Activated CD4-positive, alpha-beta memory T cell treated with anti-CD3 and anti-CD28 coated beads for 36 hours (primary cell): Measurements from ENCODE around the gene KIF26B. TPM values are rescaled to one million over a fixed set of nuclear protein-coding genes. Genes with fewer than 3 reads are reported as not detected.
"Not testable (repeated sequence)": the region's sequence is repeated elsewhere in the genome, so short reads cannot be mapped to it uniquely, and the experiment has no call there.

Experiments used
- CTCF ChIA-PET: fragments of 350-600 bp; sonication (Branson Sonifier 250); formaldehyde crosslinking; loops from one replicate; lab custom pipeline; 2021; ENCODE audit warnings: antibody characterized with exemption, inconsistent platforms; lab: Charles Lee
- POLR2A ChIA-PET: fragments of 350-600 bp; sonication (Branson Sonifier 250); formaldehyde crosslinking; loops from one replicate; lab custom pipeline; 2021; ENCODE audit warnings: antibody characterized with exemption; lab: Charles Lee
- DNase-seq: peaks from one replicate; pipeline ENCODE4 v3.0.0-alpha.2; 2020
- H3K27ac Mint-ChIP-seq: one replicate; pipeline ENCODE4 v1.8.0; 2021; ENCODE audit warnings: mixed read lengths
- H3K27me3 Mint-ChIP-seq: one replicate; pipeline ENCODE4 v1.8.0; 2021; ENCODE audit warnings: mixed read lengths
- H3K36me3 Mint-ChIP-seq: one replicate; pipeline ENCODE4 v1.8.0; 2021; ENCODE audit warnings: mixed read lengths
- H3K4me1 Mint-ChIP-seq: one replicate; pipeline ENCODE4 v1.8.0; 2021; ENCODE audit warnings: low read depth, mixed read lengths
- H3K4me3 Mint-ChIP-seq: one replicate; pipeline ENCODE4 v1.8.0; 2021; ENCODE audit warnings: mild to moderate bottlenecking, mixed read lengths
- H3K9me3 Mint-ChIP-seq: one replicate; pipeline ENCODE4 v1.8.0; 2021; ENCODE audit warnings: mixed read lengths
- intact Hi-C: fragments of 100-400 bp; cut with micrococcal nuclease; formaldehyde crosslinking; loops from one replicate; pipeline ENCODE4 v1.15.1; 2023
- total RNA-seq, 2 experiments: library from RNA; stranded (reverse); gene quantifications; one replicate each; pipeline ENCODE4 v1.2.3, GENCODE V29; 2021

KIF26B gene
- total RNA-seq, 2 experiments from 2014 or later: not detected

GRCh38 chr1:245327360-245327759 lies 172.6 kb downstream of the KIF26B start:
- no peaks in the 10 kb centered on the region for H3K36me3 Mint-ChIP-seq
- DNase-seq: no peak
- peaks cover 7% of the 10 kb centered on the region for H3K27me3 Mint-ChIP-seq
- no peaks in the 10 kb centered on the region for H3K4me1 Mint-ChIP-seq
- ChIA-PET CTCF (no interaction called here), POLR2A (no interaction called here)
- no peaks in the 10 kb centered on the region for H3K9me3 Mint-ChIP-seq
- no peak overlapping the region for H3K4me3 Mint-ChIP-seq
- no peak overlapping the region for H3K27ac Mint-ChIP-seq
- intact Hi-C loops: no loop called here

- POLR2A ChIA-PET: no interaction called here
- Mint-ChIP-seq H3K9me3 (no peaks in the 10 kb centered on the region), H3K4me3 (no peak overlapping the region), H3K36me3 (no peaks in the 10 kb centered on the region), H3K4me1 (no peaks in the 10 kb centered on the region), H3K27me3 (peaks cover 7% of the 10 kb centered on the region), H3K27ac (no peak overlapping the region)
- DNase-seq: no peak
- CTCF ChIA-PET: no interaction called here
- intact Hi-C loops: no loop called here
These were observed 173.1 kb downstream of the KIF26B start for GRCh38 chr1:245327842-245328241.

- Mint-ChIP-seq H3K4me1 (no peaks in the 10 kb centered on the region), H3K36me3 (no peaks in the 10 kb centered on the region), H3K4me3 (no peak overlapping the region), H3K27me3 (peaks cover 5% of the 10 kb centered on the region), H3K9me3 (no peaks in the 10 kb centered on the region), H3K27ac (no peak overlapping the region)
- ChIA-PET CTCF (no interaction called here), POLR2A (no interaction called here)
- intact Hi-C loops: no loop called here
- no peak for DNase-seq
These were observed 176.2 kb downstream of the KIF26B start for GRCh38 chr1:245330951-245331350.

- CTCF ChIA-PET: no interaction called here
- H3K36me3 Mint-ChIP-seq: no peaks in the 10 kb centered on the region
These were observed 177.3 kb downstream of the KIF26B start for GRCh38 chr1:245332085-245332484.

GRCh38 chr1:245332513-245332912 lies 177.7 kb downstream of the KIF26B start:
- H3K27ac Mint-ChIP-seq: no peak overlapping the region
- peak; percentile 49 for DNase-seq
- intact Hi-C loops: no loop called here

More at GRCh38 chr1:245332085-245332484, 177.3 kb downstream of the KIF26B start:
- no peaks in the 10 kb centered on the region for H3K4me1 Mint-ChIP-seq
- H3K27me3 Mint-ChIP-seq: peaks cover 5% of the 10 kb centered on the region
- H3K4me3 Mint-ChIP-seq: no peak overlapping the region
- POLR2A ChIA-PET: no interaction called here
- no peak for DNase-seq
- H3K27ac Mint-ChIP-seq: no peak overlapping the region
- intact Hi-C loops: no loop called here
- H3K9me3 Mint-ChIP-seq: no peaks in the 10 kb centered on the region

GRCh38 chr1:245334235-245334634 lies 179.4 kb downstream of the KIF26B start:
- intact Hi-C loops: no loop called here
- no peaks in the 10 kb centered on the region for H3K9me3 Mint-ChIP-seq
- H3K4me3 Mint-ChIP-seq: no peak overlapping the region
- no peak for DNase-seq
- peaks cover 3% of the 10 kb centered on the region for H3K4me1 Mint-ChIP-seq
- H3K36me3 Mint-ChIP-seq: no peaks in the 10 kb centered on the region
- H3K27me3 Mint-ChIP-seq: peaks cover 5% of the 10 kb centered on the region
- CTCF ChIA-PET: no interaction called here
- POLR2A ChIA-PET: no interaction called here
- no peak overlapping the region for H3K27ac Mint-ChIP-seq

More at GRCh38 chr1:245332513-245332912, 177.7 kb downstream of the KIF26B start:
- Mint-ChIP-seq H3K4me3 (no peak overlapping the region), H3K36me3 (no peaks in the 10 kb centered on the region), H3K27me3 (peaks cover 5% of the 10 kb centered on the region), H3K4me1 (no peaks in the 10 kb centered on the region), H3K9me3 (no peaks in the 10 kb centered on the region)
- CTCF ChIA-PET: no interaction called here
- POLR2A ChIA-PET: no interaction called here

- H3K27me3 Mint-ChIP-seq: peaks cover 2% of the 10 kb centered on the region
- no peak overlapping the region for H3K4me3 Mint-ChIP-seq
- H3K27ac Mint-ChIP-seq: no peak overlapping the region
- DNase-seq: no peak
- H3K4me1 Mint-ChIP-seq: peaks cover 3% of the 10 kb centered on the region
- no peaks in the 10 kb centered on the region for H3K36me3 Mint-ChIP-seq
- intact Hi-C loops: no loop called here
- POLR2A ChIA-PET: no interaction called here
- no peaks in the 10 kb centered on the region for H3K9me3 Mint-ChIP-seq
- CTCF ChIA-PET: no interaction called here
These were observed 180.2 kb downstream of the KIF26B start for GRCh38 chr1:245334827-245335490.

GRCh38 chr1:245335684-245336083 lies 180.9 kb downstream of the KIF26B start:
- H3K27me3 Mint-ChIP-seq, H3K36me3 Mint-ChIP-seq, H3K4me1 Mint-ChIP-seq, POLR2A ChIA-PET, DNase-seq, H3K27ac Mint-ChIP-seq, H3K9me3 Mint-ChIP-seq, intact Hi-C loops, H3K4me3 Mint-ChIP-seq, CTCF ChIA-PET: not testable (repeated sequence)

- Mint-ChIP-seq H3K4me1 (peaks cover 3% of the 10 kb centered on the region), H3K27ac (no peak overlapping the region), H3K36me3 (no peaks in the 10 kb centered on the region), H3K9me3 (no peaks in the 10 kb centered on the region), H3K4me3 (no peak overlapping the region), H3K27me3 (peaks cover 2% of the 10 kb centered on the region)
- POLR2A ChIA-PET: no interaction called here
- DNase-seq: no peak
- CTCF ChIA-PET: no interaction called here
- intact Hi-C loops: no loop called here
These were observed 181.6 kb downstream of the KIF26B start for GRCh38 chr1:245336149-245336983.

GRCh38 chr1:245336984-245337355 lies 182.2 kb downstream of the KIF26B start:
- H3K27ac Mint-ChIP-seq, H3K4me3 Mint-ChIP-seq, H3K4me1 Mint-ChIP-seq, H3K36me3 Mint-ChIP-seq, CTCF ChIA-PET, POLR2A ChIA-PET, H3K9me3 Mint-ChIP-seq, DNase-seq, intact Hi-C loops, H3K27me3 Mint-ChIP-seq: not testable (repeated sequence)

GRCh38 chr1:245337829-245338484 lies 183.2 kb downstream of the KIF26B start:
- Mint-ChIP-seq H3K27ac (no peak overlapping the region), H3K9me3 (no peaks in the 10 kb centered on the region), H3K27me3 (peaks cover 2% of the 10 kb centered on the region), H3K4me3 (no peak overlapping the region), H3K4me1 (peaks cover 3% of the 10 kb centered on the region), H3K36me3 (no peaks in the 10 kb centered on the region)
- POLR2A ChIA-PET: no interaction called here
- no peak for DNase-seq
- CTCF ChIA-PET: no interaction called here
- intact Hi-C loops: no loop called here

GRCh38 chr1:245338485-245338877 lies 183.7 kb downstream of the KIF26B start:
- intact Hi-C loops: no loop called here
- H3K4me1 Mint-ChIP-seq: peaks cover 3% of the 10 kb centered on the region
- CTCF ChIA-PET: no interaction called here

More at GRCh38 chr1:245338485-245338877, 183.7 kb downstream of the KIF26B start:
- Mint-ChIP-seq H3K4me3 (no peak overlapping the region), H3K27ac (no peak overlapping the region), H3K27me3 (peaks cover 2% of the 10 kb centered on the region), H3K36me3 (no peaks in the 10 kb centered on the region), H3K9me3 (no peaks in the 10 kb centered on the region)
- POLR2A ChIA-PET: no interaction called here
- no peak for DNase-seq
